Measurements from ENCODE around the gene MDGA2. TPM values are rescaled to one million over a fixed set of nuclear protein-coding genes. Genes with fewer than 3 reads are reported as not detected.

MDGA2 gene
- total and polyA plus RNA-seq, 2 of the 13 experiments (the other 11 are each of a cell fraction or from before 2014, with no cell fraction given) = not detected

DNA sequence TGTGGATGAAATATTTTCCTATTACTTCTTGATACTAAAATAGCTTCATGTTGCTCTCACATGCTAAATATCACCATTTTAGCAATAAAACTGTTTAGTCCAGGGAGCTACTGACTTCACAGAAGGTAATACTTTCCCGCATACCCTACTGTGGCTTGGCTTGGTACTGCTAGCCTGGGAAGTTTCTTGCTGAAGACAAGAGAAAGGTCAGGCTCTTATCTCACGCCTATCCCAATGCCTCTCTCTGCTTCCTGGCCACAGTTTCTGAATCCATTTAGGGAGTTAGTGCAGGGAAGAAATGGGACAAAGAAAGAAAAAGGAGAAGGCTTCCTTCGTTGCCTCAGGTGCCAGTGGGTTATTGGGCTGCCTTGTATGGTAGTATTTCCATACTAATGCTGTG lies 228.3 kb downstream of the MDGA2 start:
- ATAC-seq = no peak
- H4K20me1 ChIP-seq (ENCODE audit: insufficient read depth, low read length) = no peaks in the 10 kb centered on the region
- no TSS peak for BruUV-seq (replicated peaks)
- no peak overlapping the region for H3K4me3 ChIP-seq (replicated peaks in 1 of 3; ENCODE audit: insufficient read depth in 1 of 3, low read depth in 2 of 3, low read length in 3 of 3)
- no peaks in the 10 kb centered on the region for H3K36me3 ChIP-seq (replicated peaks in 1 of 2; ENCODE audit: control insufficient read depth in 1 of 2, insufficient read depth in 2 of 2, low read length in 2 of 2)
- no peak overlapping the region for H3K27ac ChIP-seq (ENCODE audit: extremely low read length, insufficient read depth, low read length)
- TF ChIP-seq ZFP91 (CRISPR knock-in tag; IDR thresholded peaks at IDR 0.05; ENCODE audit: borderline replicate concordance) = no peak
- TF ChIP-seq ZZZ3 (CRISPR knock-in tag; IDR thresholded peaks at IDR 0.05; ENCODE audit: borderline replicate concordance) = no peak
- TF ChIP-seq IRF2 (CRISPR knock-in tag; IDR thresholded peaks at IDR 0.05) = no peak
- TF ChIP-seq, protein P1, sequence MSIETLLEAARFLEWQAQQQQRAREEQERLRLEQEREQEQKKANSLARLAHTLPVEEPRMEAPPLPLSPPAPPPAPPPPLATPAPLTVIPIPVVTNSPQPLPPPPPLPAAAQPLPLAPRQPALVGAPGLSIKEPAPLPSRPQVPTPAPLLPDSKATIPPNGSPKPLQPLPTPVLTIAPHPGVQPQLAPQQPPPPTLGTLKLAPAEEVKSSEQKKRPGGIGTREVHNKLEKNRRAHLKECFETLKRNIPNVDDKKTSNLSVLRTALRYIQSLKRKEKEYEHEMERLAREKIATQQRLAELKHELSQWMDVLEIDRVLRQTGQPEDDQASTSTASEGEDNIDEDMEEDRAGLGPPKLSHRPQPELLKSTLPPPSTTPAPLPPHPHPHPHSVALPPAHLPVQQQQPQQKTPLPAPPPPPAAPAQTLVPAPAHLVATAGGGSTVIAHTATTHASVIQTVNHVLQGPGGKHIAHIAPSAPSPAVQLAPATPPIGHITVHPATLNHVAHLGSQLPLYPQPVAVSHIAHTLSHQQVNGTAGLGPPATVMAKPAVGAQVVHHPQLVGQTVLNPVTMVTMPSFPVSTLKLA (IDR thresholded peaks at IDR 0.05) = no peak
- no peak for TF ChIP-seq ZNF569 (CRISPR knock-in tag; IDR thresholded peaks at IDR 0.05; ENCODE audit: borderline replicate concordance)
- no peak for TF ChIP-seq SOX13 (IDR thresholded peaks at IDR 0.05)
- no peak for TF ChIP-seq SOX13 (CRISPR knock-in tag; conservative IDR thresholded peaks at IDR 0.05 in 1 of 2, IDR thresholded peaks at IDR 0.05 in 1 of 2)
- no peak for TF ChIP-seq SMAD9 (CRISPR knock-in tag; IDR thresholded peaks at IDR 0.05)
- no peak for TF ChIP-seq ELF4 (CRISPR knock-in tag; IDR thresholded peaks at IDR 0.05; ENCODE audit: borderline replicate concordance)
- TF ChIP-seq FOXO1 (CRISPR knock-in tag; IDR thresholded peaks at IDR 0.05) = no peak
- TF ChIP-seq, protein P2, sequence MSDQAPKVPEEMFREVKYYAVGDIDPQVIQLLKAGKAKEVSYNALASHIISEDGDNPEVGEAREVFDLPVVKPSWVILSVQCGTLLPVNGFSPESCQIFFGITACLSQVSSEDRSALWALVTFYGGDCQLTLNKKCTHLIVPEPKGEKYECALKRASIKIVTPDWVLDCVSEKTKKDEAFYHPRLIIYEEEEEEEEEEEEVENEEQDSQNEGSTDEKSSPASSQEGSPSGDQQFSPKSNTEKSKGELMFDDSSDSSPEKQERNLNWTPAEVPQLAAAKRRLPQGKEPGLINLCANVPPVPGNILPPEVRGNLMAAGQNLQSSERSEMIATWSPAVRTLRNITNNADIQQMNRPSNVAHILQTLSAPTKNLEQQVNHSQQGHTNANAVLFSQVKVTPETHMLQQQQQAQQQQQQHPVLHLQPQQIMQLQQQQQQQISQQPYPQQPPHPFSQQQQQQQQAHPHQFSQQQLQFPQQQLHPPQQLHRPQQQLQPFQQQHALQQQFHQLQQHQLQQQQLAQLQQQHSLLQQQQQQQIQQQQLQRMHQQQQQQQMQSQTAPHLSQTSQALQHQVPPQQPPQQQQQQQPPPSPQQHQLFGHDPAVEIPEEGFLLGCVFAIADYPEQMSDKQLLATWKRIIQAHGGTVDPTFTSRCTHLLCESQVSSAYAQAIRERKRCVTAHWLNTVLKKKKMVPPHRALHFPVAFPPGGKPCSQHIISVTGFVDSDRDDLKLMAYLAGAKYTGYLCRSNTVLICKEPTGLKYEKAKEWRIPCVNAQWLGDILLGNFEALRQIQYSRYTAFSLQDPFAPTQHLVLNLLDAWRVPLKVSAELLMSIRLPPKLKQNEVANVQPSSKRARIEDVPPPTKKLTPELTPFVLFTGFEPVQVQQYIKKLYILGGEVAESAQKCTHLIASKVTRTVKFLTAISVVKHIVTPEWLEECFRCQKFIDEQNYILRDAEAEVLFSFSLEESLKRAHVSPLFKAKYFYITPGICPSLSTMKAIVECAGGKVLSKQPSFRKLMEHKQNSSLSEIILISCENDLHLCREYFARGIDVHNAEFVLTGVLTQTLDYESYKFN (CRISPR knock-in tag; conservative IDR thresholded peaks at IDR 0.05) = no peak
- TF ChIP-seq ZNF224 (CRISPR knock-in tag; IDR thresholded peaks at IDR 0.05) = no peak
- no peak for TF ChIP-seq NR2C2 (CRISPR knock-in tag; IDR thresholded peaks at IDR 0.05; ENCODE audit: borderline replicate concordance)
- TF ChIP-seq ZFP62 (CRISPR knock-in tag; IDR thresholded peaks at IDR 0.05) = no peak
- TF ChIP-seq SUZ12 (IDR thresholded peaks at IDR 0.05; ENCODE audit: low read depth, low read length) = no peak
- H3K9me3 ChIP-seq (ENCODE audit: low read length) = no peaks in the 10 kb centered on the region; the same call in 1 of the 2 replicates
- intact Hi-C loops (cut with micrococcal nuclease; ENCODE audit: unreplicated experiment) (loop anchor here (10.0 kb wide), 1 partner anchor 1728 kb away; no protein-coding TSS in a partner anchor), in situ Hi-C loops (cut with HindIII; ENCODE audit: extremely low pct_ligation_motif_present, low pct_unique_long_range_greater_than_20kb) (no loop called here)
- no peaks in the 10 kb centered on the region for H3K79me2 ChIP-seq (ENCODE audit: insufficient read depth, low read length)
- 2% methylated on average over 3 of the region's 3 CpGs for WGBS (ENCODE audit: low lambda C conversion rate)
- ChIA-PET POLR2A (no interaction called here), CTCF (ENCODE audit: low intra/inter-chr PET ratio, low total read pairs) (no interaction called here)
- no peak overlapping the region for H3K9ac ChIP-seq (ENCODE audit: insufficient read depth, low read depth, low read length)
- H3K4me2 ChIP-seq (ENCODE audit: low read depth, low read length) = no peak overlapping the region
- H2AFZ ChIP-seq (ENCODE audit: low read length) = no peak overlapping the region
- FAIRE-seq = no peak
- DNase-seq (ENCODE audit: low spot score) = no peak
- no peaks in the 10 kb centered on the region for H3K27me3 ChIP-seq (ENCODE audit: control insufficient read depth in 1 of 2, insufficient read depth in 2 of 2, low read length in 2 of 2)
- H3K4me1 ChIP-seq (ENCODE audit: insufficient read depth, low read length) = no peaks in the 10 kb centered on the region

All from HepG2 (cell line).